OCI-LY3 (cell line): ENCODE data around the gene MOB1B.

Experiments
- EZH2phosphoT487 ChIP-seq: fragments of 200-600 bp; shearing (Covaris generic); IDR thresholded peaks from 2 replicates; pipeline ENCODE4 v1.6.1; 2018; ENCODE audit warnings: antibody characterized with exemption, mixed run types, low read depth
- TF ChIP-seq, protein P1 (sequence below): fragments of 200-600, 300-600 bp; sonication (generic); IDR thresholded peaks from 2 replicates; pipeline ENCODE4 v1.5.1; 2014; ENCODE audit warnings: antibody characterized with exemption, low read length, low read depth

- TF ChIP-seq EZH2phosphoT487 = no peak
- TF ChIP-seq, protein P1, sequence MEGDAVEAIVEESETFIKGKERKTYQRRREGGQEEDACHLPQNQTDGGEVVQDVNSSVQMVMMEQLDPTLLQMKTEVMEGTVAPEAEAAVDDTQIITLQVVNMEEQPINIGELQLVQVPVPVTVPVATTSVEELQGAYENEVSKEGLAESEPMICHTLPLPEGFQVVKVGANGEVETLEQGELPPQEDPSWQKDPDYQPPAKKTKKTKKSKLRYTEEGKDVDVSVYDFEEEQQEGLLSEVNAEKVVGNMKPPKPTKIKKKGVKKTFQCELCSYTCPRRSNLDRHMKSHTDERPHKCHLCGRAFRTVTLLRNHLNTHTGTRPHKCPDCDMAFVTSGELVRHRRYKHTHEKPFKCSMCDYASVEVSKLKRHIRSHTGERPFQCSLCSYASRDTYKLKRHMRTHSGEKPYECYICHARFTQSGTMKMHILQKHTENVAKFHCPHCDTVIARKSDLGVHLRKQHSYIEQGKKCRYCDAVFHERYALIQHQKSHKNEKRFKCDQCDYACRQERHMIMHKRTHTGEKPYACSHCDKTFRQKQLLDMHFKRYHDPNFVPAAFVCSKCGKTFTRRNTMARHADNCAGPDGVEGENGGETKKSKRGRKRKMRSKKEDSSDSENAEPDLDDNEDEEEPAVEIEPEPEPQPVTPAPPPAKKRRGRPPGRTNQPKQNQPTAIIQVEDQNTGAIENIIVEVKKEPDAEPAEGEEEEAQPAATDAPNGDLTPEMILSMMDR = no peak
These were observed 33.0 kb downstream of the MOB1B start for GRCh38 chr4:70935038-70935695.
